ENCODE measurements around the gene RPLP2.

RPLP2 gene

GRCh38 chr11:837189-837989, 27.6 kb downstream of the RPLP2 start:
- Histone ChIP-seq H3K4me3 (ENCODE audit: low read depth, low read length) (no peak overlapping the region), H3K27me3 (replicated peaks) (no peaks in the 10 kb centered on the region), H3K36me3 (replicated peaks) (peaks cover 50% of the 10 kb centered on the region), H3K27ac (no peak overlapping the region)
- in situ Hi-C loops (cut with HindIII; ENCODE audit: low pct_ligation_motif_present, low sequenced_read_pairs): no loop called here
- no peak for DNase-seq
- TF ChIP-seq CTCF (IDR thresholded peaks at IDR 0.05; ENCODE audit: low read depth, low read length, missing control alignments): no peak

- in situ Hi-C loops (cut with HindIII; ENCODE audit: low pct_ligation_motif_present, low sequenced_read_pairs): no loop called here
- no peak for DNase-seq
- Histone ChIP-seq H3K36me3 (replicated peaks) (peaks cover 50% of the 10 kb centered on the region), H3K4me3 (ENCODE audit: low read depth, low read length) (no peak overlapping the region), H3K27ac (no peak overlapping the region), H3K27me3 (replicated peaks) (no peaks in the 10 kb centered on the region)
- no peak for TF ChIP-seq CTCF (IDR thresholded peaks at IDR 0.05; ENCODE audit: low read depth, low read length, missing control alignments)
These were observed 28.2 kb downstream of the RPLP2 start for GRCh38 chr11:837990-838307.

- no peak overlapping the region for H3K4me3 ChIP-seq (ENCODE audit: low read depth, low read length)
- no peaks in the 10 kb centered on the region for H3K27me3 ChIP-seq (replicated peaks)
- H3K27ac ChIP-seq: no peak overlapping the region
- no peak for DNase-seq
- peaks cover 50% of the 10 kb centered on the region for H3K36me3 ChIP-seq (replicated peaks)
- TF ChIP-seq CTCF (IDR thresholded peaks at IDR 0.05; ENCODE audit: low read depth, low read length, missing control alignments): peak; percentile 60
- in situ Hi-C loops (cut with HindIII; ENCODE audit: low pct_ligation_motif_present, low sequenced_read_pairs): no loop called here
These were observed 28.9 kb downstream of the RPLP2 start for GRCh38 chr11:838441-839279.

GRCh38 chr11:839280-839623, 29.5 kb downstream of the RPLP2 start:
- Histone ChIP-seq H3K4me3 (ENCODE audit: low read depth, low read length) (no peak overlapping the region), H3K27ac (no peak overlapping the region), H3K36me3 (replicated peaks) (peaks cover 50% of the 10 kb centered on the region), H3K27me3 (replicated peaks) (no peaks in the 10 kb centered on the region)
- no peak for TF ChIP-seq CTCF (IDR thresholded peaks at IDR 0.05; ENCODE audit: low read depth, low read length, missing control alignments)
- in situ Hi-C loops (cut with HindIII; ENCODE audit: low pct_ligation_motif_present, low sequenced_read_pairs): no loop called here
- DNase-seq: no peak

- TF ChIP-seq CTCF (IDR thresholded peaks at IDR 0.05; ENCODE audit: low read depth, low read length, missing control alignments): peak; percentile 60
- Histone ChIP-seq H3K27ac (no peak overlapping the region), H3K36me3 (replicated peaks) (peaks cover 50% of the 10 kb centered on the region), H3K4me3 (ENCODE audit: low read depth, low read length) (peak overlapping the region; percentile 91), H3K27me3 (replicated peaks) (no peaks in the 10 kb centered on the region)
- in situ Hi-C loops (cut with HindIII; ENCODE audit: low pct_ligation_motif_present, low sequenced_read_pairs): no loop called here
- no peak for DNase-seq
These were observed 30.3 kb downstream of the RPLP2 start for GRCh38 chr11:839875-840617.
